Measurements from ENCODE around the gene PHLDA2. TPM values are rescaled to one million over a fixed set of nuclear protein-coding genes. Genes with fewer than 3 reads are reported as not detected.
A peak's percentile ranks its signal among the peaks of the same experiment; 100 is the strongest.
"Not testable (repeated sequence)": the region's sequence is repeated elsewhere in the genome, so short reads cannot be mapped to it uniquely, and the experiment has no call there.

The PHLDA2 gene
- total and polyA plus RNA-seq, 7 donors: 1.7 to 37.9 (median 35.4) TPM; not detected in 3

DNA sequence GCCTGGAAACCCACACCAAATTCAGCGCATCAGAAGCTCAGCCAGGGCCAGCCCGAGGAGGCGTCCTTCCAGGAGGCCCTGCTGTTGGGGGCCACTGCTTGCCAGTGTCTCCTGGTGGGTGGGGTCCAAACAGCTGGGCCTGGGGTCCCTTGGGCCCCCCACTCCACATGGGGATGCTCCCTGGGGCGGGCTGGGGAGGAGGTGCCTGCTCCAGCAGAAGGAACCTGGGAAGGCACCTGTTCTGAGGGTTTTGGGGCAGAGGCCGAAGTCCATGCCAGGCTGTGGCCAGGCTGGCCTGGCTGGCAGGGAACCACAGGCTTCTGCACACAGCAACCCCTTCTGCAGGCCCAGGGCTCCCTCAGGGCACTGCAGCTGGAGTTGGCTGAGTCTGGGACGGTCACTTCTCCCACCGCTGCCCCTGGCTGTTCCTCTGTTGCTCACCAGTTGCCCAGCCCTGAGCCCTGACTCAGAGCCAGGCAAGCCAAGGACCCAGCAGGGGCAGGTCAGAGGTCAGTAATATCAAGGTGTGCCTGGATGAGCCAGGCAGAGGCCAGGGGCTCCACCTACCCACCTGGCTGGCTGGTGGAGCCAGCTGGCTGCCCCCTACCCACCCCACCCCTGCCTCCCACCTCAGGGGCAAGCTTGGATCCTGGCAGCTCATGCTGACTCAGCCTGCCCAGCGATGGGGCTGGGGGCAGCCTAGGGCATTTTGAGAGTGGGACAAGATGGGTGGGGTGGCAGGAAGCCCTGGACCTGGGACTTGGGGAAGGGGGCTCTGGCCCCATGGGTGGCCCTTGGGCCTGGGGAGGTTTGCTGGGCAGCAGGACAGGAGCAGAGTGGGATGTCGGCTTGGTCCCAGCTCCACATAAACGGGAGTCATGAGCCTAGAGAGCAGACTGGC lies 12.0 kb upstream of the PHLDA2 start:
- Histone ChIP-seq H3K36me3 (peaks cover 0 to 14% (median 2%) of the 10 kb centered on the region in 4 donors), H3K9me3 (peaks cover 0 to 4% (median 3%) of the 10 kb centered on the region in 4 donors), H3K27ac (no peak overlapping the region), H3K4me3 (no peak overlapping the region), H3K27me3 (no peaks in the 10 kb centered on the region), H3K4me1 (peaks cover 0 to 36% (median 18%) of the 10 kb centered on the region in 4 donors)
- DNase-seq: peak; percentile 67
- intact Hi-C loops (cut with DNase I): no loop called here
- TF ChIP-seq, protein P1, sequence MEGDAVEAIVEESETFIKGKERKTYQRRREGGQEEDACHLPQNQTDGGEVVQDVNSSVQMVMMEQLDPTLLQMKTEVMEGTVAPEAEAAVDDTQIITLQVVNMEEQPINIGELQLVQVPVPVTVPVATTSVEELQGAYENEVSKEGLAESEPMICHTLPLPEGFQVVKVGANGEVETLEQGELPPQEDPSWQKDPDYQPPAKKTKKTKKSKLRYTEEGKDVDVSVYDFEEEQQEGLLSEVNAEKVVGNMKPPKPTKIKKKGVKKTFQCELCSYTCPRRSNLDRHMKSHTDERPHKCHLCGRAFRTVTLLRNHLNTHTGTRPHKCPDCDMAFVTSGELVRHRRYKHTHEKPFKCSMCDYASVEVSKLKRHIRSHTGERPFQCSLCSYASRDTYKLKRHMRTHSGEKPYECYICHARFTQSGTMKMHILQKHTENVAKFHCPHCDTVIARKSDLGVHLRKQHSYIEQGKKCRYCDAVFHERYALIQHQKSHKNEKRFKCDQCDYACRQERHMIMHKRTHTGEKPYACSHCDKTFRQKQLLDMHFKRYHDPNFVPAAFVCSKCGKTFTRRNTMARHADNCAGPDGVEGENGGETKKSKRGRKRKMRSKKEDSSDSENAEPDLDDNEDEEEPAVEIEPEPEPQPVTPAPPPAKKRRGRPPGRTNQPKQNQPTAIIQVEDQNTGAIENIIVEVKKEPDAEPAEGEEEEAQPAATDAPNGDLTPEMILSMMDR (IDR thresholded peaks at IDR 0.05): no peak
- no peak for TF ChIP-seq POLR2AphosphoS5 (IDR thresholded peaks at IDR 0.05)
- TF ChIP-seq POLR2A (IDR thresholded peaks at IDR 0.05): no peak
- no peak for TF ChIP-seq EP300 (IDR thresholded peaks at IDR 0.05)
- WGBS, 2 donors: 22 to 47% methylated on average over 10 of the region's 10 CpGs

DNA sequence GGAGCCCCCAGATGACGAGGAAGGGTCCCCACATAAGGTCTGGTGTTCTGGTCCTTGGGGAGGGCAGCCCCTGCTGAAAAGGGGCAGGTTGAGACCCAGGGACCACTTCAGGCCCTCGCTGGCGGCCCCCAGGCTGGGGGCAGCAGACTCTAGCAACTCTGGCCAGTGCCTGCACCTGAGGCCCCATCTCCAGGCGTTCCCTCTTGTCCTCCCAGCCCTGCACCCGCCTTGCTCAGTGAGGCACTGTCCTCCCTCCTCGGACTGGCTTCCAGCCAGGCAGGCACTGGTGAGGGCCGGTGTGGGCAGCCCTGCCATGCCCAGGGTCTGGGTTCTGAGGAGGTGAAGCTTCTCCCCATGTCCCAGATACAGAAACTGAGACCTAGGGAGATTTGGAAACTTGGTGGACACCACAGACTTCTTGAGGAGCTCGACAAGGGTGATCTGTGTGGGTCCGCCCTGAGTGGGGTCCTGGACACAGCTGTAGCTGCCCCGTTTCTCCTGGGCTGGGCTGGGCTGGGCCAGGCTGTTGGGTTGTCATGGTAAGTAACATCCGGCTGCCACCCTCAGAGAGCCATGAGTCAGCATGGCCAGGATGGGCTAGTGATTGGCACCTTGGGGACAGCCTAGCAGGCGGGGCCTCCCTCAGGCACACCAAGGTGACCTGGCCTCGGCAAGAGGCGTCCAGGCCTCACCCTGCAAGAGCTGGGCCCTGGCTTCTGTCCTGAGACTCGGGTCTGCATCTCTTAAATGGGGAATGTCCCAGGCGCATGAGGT lies 11.1 kb upstream of the PHLDA2 start:
- H3K4me1 ChIP-seq: peaks cover 0 to 28% (median 10%) of the 10 kb centered on the region in 4 donors
- no peaks in the 10 kb centered on the region for H3K27me3 ChIP-seq
- no peak for TF ChIP-seq EP300 (IDR thresholded peaks at IDR 0.05)
- TF ChIP-seq POLR2A (IDR thresholded peaks at IDR 0.05): no peak
- no peak overlapping the region for H3K27ac ChIP-seq
- WGBS, 2 donors: 24 to 54% methylated on average over 16 of the region's 16 CpGs
- DNase-seq: peak; percentile 66
- peaks cover 0 to 14% (median 2%) of the 10 kb centered on the region in 4 donors for H3K36me3 ChIP-seq
- no peak overlapping the region for H3K4me3 ChIP-seq
- peaks cover 0 to 4% (median 3%) of the 10 kb centered on the region in 4 donors for H3K9me3 ChIP-seq
- intact Hi-C loops (cut with DNase I): no loop called here

DNA sequence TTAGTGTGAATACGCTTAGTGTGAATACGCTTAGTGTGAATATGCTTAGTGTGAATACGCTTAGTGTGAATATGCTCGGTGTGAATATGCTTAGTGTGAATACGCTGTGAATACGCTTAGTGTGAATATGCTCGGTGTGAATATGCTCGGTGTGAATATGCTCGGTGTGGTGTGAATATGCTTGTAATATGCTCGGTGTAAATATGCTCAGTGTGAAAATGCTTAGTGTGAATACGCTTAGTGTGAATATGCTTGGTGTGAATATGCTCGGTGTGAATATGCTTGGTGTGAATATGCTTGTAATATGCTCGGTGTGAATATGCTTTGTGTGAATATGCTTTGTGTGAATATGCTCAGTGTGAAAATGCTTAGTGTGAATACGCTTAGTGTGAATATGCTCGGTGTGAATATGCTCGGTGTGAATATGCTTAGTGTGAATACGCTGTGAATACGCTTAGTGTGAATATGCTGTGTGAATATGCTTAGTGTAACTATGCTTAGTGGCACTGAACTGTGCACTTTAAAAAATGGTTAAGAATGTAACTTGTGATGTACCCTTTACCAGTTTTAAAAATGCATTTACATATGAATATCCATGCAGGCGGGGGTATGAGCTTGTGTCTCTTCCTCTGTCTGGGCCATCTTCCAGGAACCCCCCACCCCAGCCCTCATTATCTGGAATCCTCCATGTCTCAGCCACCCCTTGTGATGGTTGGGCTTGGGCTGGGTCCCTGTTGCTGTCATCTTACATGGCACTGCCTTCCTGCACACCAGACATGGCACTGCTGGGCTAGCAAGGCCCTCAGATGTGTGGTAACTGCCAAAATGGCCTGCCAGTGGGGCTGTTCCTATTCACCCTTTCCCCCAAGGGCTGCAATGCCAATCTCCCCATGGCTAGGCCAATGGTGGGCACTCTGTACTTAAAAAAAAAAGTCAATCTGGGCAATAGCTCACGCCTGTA lies 9.5 kb upstream of the PHLDA2 start:
- peaks cover 0 to 15% (median 0%) of the 10 kb centered on the region in 4 donors for H3K4me1 ChIP-seq
- H3K36me3 ChIP-seq; H3K27ac ChIP-seq; H3K4me3 ChIP-seq; H3K9me3 ChIP-seq; intact Hi-C loops (cut with DNase I); H3K27me3 ChIP-seq: not testable (repeated sequence)
- DNase-seq: peak; percentile 60
- WGBS, 2 donors: 89 to 93% methylated on average over 20 of the region's 20 CpGs

DNA sequence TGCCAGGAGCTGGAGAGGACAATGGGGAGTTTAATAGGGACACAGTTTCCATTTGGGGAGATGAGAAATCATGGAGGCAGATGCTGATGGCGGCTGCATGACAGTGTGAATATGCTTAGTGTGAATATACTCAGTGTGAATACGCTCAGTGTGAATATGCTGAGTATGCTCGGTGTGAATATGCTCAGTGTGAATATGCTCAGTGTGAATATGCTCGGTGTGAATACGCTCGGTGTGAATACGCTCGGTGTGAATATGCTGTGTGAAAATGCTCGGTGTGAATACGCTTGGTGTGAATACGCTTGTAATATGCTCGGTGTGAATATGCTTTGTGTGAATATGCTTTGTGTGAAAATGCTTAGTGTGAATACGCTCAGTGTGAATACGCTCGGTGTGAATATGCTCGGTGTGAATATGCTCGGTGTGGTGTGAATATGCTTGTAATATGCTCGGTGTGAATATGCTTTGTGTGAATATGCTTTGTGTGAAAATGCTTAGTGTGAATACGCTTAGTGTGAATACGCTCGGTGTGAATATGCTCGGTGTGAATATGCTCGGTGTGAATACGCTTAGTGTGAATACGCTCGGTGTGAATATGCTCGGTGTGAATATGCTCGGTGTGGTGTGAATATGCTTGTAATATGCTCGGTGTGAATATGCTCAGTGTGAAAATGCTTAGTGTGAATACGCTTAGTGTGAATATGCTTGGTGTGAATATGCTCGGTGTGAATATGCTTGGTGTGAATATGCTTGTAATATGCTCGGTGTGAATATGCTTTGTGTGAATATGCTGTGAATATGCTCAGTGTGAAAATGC lies 8.6 kb upstream of the PHLDA2 start:
- intact Hi-C loops (cut with DNase I); H3K36me3 ChIP-seq; DNase-seq; H3K9me3 ChIP-seq; H3K4me3 ChIP-seq; H3K27ac ChIP-seq; H3K27me3 ChIP-seq: not testable (repeated sequence)
- H3K4me1 ChIP-seq: peaks cover 0 to 10% (median 0%) of the 10 kb centered on the region in 4 donors
- WGBS, 2 donors: 92 to 93% methylated on average over 31 to 32 of the region's 32 CpGs

DNA sequence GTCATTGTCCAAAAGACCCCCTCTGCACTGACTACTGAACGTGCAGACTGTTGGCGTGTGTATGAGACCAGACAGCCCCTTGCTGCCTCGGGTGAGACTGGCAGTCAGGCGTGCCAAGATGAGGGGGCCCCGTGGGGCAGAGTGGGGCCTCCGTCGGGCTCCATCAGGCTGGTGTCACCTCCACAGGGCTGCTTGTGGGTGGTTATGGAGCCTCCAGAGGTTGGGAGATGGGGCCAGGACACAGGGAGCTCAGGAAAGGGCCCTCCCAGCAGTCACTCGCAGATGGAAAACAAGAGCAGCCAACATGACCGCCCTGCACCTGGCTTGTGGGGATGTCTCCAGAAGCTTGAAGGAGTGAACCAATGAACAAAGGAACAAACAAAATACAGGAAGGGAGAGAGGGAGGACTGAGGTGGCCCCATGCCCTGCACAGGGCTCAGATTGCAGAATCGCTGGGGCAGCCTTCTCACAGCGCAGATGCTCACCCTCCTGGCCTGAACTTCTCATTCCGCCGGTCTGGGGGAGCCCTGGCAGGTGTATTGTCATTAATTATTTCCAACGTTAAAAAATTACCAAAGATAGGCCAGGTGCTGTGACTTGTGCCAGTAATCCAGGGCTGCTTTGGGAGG lies 5.5 kb upstream of the PHLDA2 start:
- Histone ChIP-seq H3K4me1 (peaks cover 0 to 10% (median 9%) of the 10 kb centered on the region in 4 donors), H3K9me3 (peaks cover 0 to 4% (median 3%) of the 10 kb centered on the region in 4 donors), H3K27me3 (peaks cover 0 to 15% (median 2%) of the 10 kb centered on the region in 3 donors), H3K36me3 (no peaks in the 10 kb centered on the region), H3K4me3 (no peak overlapping the region), H3K27ac (no peak overlapping the region)
- 81 to 90% methylated on average over 14 of the region's 14 CpGs for WGBS, 2 donors
- intact Hi-C loops (cut with DNase I): no loop called here
- peak; percentile 57 for DNase-seq
- TF ChIP-seq POLR2AphosphoS5 (IDR thresholded peaks at IDR 0.05) (no peak), POLR2A (IDR thresholded peaks at IDR 0.05) (no peak), EP300 (IDR thresholded peaks at IDR 0.05) (no peak)
- TF ChIP-seq, protein P1 (IDR thresholded peaks at IDR 0.05): no peak
